ENCODE results near the gene PDIA4. TPM values are rescaled to one million over a fixed set of nuclear protein-coding genes. Genes with fewer than 3 reads are reported as not detected.
"Not testable (repeated sequence)": the region's sequence is repeated elsewhere in the genome, so short reads cannot be mapped to it uniquely, and the experiment has no call there.

The PDIA4 gene, protein sequence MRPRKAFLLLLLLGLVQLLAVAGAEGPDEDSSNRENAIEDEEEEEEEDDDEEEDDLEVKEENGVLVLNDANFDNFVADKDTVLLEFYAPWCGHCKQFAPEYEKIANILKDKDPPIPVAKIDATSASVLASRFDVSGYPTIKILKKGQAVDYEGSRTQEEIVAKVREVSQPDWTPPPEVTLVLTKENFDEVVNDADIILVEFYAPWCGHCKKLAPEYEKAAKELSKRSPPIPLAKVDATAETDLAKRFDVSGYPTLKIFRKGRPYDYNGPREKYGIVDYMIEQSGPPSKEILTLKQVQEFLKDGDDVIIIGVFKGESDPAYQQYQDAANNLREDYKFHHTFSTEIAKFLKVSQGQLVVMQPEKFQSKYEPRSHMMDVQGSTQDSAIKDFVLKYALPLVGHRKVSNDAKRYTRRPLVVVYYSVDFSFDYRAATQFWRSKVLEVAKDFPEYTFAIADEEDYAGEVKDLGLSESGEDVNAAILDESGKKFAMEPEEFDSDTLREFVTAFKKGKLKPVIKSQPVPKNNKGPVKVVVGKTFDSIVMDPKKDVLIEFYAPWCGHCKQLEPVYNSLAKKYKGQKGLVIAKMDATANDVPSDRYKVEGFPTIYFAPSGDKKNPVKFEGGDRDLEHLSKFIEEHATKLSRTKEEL
- 193 and 411 TPM in 2 replicates for total RNA-seq
- polyA plus RNA-seq (2012), result 210 TPM

DNA sequence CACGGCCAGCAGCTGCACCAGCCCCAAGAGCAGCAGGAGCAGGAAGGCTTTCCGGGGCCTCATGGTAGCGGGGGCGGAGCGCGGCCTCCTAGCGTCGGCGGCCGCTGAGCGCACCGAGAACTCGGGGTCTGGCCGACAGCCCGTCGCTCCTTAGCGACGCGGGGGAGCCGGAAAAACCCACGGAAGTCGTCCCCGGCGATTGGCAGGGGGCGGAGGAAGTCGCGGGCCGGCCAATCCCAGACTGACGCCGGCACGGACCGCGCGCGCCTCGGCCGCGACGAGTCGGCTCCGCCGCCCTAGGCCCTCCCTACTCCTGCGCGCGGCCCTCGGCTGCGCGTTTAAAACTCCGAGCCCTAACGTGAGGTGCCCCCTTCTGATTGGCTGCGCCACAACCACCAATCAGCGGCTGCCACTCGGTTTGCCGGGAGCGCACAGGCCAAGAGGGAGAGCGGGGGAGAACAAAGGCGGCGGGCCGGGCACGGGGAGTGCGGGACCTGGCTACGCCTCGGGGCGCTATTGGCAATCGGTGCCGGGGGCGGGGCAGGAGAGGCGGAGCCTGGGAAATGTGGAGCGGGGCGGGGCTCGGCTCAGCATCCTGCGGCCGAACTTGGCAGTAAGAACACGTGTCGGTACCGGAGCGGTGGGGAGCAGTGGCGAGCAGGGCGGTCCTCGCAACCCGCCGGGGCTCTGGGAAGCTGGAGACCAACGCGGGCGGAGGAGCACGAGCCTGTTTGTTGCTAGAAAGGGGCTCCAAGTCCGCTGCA, at the start of gene PDIA4:
TSS of gene PDIA4 (minus strand) at position 160 of the 764 bp plus-strand sequence. CDS start at position 63, 97 bp downstream.
- DNase-seq (ENCODE audit: low read depth), result peak; percentile 100

- DNase-seq (ENCODE audit: low read depth), result no peak
These were observed 49.3 kb upstream of the PDIA4 start for GRCh38 chr7:149077594-149077993.

DNA sequence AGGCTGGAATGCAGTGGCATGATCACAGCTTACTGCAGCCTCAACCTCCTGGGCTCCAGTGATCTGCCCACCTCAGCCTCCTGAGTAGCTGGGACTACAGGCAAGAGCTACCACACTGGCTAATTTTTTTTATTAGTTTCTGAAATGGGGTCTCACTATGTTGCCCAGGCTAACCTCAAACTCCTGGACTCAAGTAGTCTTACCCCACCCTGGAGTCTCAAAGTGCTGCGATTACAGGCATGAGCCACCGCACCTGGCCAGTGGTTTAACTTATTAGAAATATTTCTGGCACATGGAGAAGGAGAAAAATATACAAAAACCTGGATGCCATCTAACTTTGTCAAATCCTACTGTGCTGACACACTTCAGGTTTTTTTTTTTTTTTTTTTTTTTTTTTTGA, 47.0 kb upstream of the PDIA4 start:
- no peak for DNase-seq (ENCODE audit: low read depth)

GRCh38 chr7:149074116-149074885, 46.0 kb upstream of the PDIA4 start:
- no peak for DNase-seq (ENCODE audit: low read depth)

GRCh38 chr7:149072438-149072775, 44.1 kb upstream of the PDIA4 start:
- no peak for DNase-seq (ENCODE audit: low read depth)

DNA sequence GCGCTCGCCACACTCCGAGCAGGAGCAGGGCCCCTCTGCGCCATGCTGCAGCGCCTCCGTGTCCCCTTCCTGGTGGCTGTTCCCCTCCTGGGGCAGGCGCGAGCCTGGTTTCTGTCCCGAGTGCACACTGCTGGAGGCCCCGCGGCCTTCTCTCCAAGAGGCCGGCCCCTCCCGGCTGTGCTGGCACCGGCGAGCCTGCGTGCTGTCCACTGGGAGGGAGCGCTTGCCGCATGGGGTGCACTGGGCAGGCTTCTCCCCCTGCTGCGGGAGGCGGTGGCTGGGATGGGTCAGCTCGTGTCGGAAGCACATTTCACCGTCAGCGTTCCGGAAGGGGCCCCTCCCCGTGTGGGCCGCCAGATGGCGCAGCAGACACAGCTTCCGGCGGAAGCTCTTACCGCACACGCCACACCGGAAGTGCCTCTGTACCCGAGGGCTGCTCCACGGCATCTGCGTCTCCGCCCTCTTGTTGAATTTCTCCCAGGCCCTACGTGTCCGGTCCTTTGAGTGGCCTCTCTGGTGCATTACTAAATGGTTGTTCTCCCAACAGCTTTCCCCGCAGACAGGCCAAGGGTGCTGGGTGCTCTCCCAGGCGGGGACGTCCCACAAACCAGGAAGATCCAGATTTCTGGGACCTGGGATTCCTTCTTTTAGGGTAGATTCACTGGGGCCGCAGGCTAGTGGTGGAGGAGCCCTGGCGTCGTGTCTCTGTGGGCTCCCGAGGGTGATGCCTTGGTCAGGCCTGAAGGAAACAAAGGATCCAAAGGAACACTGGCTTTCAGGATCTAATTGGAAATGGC, 43.5 kb upstream of the PDIA4 start:
- DNase-seq (ENCODE audit: low read depth), result no peak

DNA sequence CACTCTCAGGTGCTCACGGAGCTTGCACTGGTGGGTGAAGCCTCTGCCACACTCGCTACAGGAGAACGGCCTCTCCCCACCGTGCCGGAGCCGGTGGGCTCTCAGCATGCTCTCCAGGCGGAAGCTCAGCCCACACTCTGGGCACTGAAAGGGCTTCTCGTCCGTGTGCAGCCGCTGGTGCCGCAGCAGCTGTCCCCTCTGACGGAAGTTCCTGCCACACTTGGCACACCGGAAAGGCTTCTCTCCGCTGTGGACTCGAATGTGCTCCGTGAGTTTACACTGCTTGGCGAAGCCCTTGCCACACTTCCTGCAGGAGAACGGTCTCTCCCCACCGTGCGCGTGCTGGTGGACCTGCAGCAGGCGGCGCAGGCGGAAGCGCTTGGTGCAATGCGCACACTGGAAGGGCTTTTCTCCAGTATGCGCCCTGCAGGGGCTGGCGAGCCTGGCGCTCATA, 42.9 kb upstream of the PDIA4 start:
- DNase-seq (ENCODE audit: low read depth), result no peak

DNA sequence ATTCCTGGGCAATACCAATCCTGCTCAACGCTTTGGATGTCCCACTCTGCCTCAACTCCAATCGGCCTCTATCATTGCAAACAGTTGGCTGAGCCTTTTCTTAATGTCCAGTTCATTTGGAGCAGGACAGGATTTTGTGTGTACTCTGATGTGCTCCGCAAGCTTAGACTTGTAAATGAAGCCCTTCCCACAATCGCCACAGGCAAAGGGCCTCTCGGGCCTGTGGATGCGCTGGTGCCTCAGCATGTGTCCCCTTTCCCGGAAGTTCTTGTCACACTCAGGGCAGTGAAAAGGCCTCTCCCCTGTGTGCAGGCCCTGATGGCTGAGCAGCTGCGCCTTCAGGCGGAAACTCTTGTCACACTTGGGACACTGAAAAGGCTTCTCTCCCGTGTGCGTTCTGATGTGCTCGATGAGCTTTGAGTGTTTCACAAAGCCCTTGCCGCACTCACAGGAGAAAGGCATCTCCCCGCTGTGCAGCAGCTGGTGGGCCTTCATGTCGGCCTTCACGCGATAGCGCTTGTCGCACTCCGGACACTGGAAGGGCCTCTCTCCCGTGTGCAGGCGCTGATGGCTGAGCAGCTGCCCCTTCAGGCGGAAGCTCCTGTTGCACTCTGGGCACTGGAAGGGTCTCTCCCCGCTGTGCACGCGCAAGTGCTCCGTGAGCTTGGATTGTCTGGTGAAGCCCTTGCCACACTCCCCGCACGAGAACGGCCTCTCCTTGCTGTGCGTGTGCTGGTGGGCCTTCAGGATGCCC, 42.2 kb upstream of the PDIA4 start:
- DNase-seq (ENCODE audit: low read depth), result no peak

GRCh38 chr7:149067869-149068268, 39.6 kb upstream of the PDIA4 start:
- DNase-seq (ENCODE audit: low read depth), result no peak

GRCh38 chr7:149063476-149063875, 35.2 kb upstream of the PDIA4 start:
- no peak for DNase-seq (ENCODE audit: low read depth)

DNA sequence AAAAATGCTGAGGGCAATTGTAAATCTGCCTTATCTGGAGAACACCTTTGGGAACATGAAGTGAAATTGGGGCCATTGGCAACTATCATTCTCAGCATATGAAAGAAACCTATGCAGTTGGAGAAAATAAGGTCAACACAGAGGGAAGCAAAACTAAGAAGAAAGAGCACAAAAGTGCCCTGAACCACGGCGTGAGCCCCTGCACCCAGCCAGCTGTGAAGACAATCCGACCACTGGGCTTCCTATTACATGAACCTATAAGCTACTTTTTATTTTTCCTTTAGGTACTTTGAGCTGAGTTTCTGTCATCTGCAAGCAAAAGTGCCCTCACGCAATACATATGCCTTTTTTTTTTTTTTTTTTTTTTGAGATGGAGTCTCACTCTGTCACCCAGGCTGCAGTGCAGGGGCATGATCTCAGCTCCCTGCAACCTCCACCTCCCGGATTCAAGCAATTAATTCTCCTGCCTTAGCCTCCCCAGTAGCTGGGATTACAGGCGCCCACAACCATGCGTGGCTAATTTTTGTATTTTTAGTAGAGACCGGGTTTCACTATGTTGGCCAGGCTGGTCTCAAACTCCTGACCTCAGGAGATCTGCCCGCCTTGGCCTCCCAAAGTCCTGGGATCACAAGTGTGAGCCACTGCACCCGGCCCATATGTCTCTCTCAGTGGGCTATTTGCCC, 34.1 kb upstream of the PDIA4 start:
- not testable (repeated sequence) for DNase-seq (ENCODE audit: low read depth)

DNA sequence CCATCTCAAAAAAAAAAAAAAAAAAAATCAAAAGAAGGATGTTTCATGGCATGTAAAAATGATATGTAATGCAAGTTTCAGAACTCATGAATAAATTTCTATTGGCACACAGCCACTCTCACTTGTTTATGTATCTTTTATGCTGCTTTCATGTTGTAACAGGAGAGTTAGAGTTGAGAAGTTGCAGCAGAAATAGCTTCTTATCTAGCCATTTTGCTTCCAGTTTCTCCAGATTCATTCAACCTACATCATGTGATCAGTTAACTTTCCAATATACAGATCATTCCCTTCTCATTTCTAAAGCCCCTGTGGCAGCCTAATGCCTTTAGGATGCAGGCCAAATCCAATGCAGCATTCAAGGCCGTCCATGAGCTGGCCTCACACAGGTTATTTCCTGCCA, 31.9 kb upstream of the PDIA4 start:
- DNase-seq (ENCODE audit: low read depth), result no peak

DNA sequence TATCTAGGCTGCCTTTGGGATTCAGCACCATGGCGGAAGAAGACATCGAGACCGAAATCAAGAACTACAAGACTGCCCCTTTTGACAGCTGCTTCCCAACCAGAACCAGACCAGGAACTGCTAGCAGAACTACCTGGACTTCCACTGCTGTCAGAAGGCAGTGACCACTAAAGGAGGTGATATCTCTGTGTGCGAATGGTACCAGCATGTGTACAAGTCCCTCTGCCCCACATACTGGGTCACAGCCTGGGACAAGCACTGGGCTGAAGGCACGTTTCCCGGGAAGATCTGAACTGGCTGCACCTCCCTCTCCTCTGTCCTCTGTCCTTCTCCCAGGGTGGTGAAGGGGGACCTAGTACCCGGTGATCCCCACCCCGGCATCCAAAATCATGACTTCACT, 25.6 kb upstream of the PDIA4 start:
- no peak for DNase-seq (ENCODE audit: low read depth)

DNA sequence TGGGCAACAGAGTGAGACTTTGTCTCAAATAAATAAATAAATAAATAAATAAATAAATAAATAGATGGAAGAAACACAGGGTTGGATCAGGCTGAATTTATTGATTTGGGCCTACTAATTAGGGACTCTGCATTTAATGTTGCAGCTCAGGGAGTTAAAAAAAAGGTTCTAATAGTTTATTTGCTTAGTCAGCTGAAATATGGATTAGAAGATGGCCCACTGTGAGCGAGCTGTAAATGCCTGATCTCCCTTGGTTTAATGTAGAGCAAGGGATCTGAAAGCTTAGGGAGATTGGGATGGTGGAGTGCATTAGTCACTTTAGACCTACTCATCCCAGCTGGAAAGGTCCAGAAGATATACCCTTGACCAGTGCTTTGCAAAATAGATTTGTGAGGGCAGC, 25.1 kb upstream of the PDIA4 start:
- no peak for DNase-seq (ENCODE audit: low read depth)

DNA sequence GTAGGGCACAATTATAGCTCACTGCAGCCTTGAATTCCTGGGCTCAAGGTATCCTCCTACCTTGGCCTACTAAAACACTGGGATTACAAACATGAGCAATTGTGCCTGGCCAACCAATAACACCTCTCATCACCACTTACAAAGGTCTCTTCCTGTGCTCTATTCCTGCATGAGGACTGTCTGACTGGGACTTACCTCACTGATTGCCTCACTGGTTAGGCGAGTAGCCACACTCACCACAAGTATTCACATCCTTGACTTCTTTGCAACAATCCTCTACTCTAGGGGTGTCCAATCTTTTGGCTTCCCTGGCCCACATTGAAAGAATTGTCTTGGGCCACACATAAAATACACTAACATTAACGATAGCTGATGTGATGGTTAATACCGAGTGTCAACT, 22.6 kb upstream of the PDIA4 start:
- DNase-seq (ENCODE audit: low read depth), result no peak

DNA sequence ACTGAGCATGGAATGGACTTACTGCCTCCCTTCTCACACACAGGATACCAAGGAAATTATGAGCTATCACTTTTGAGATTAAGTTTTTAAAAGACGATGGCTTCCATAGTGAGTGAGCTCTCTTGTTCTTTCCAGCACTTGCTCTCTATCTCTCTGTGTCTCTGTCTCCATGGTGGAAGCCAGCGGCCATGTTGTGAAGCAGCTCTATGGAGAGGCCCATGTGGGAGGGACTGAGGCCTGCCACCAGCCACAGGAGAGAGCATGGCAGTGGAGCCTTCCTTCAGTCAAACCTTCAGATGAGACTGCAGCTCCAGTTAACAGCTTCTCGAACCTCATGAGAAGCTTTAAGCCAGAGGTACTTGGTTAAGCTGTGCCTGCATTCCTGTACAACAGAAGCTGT, 20.5 kb upstream of the PDIA4 start:
- no peak for DNase-seq (ENCODE audit: low read depth)

- DNase-seq (ENCODE audit: low read depth), result no peak
These were observed 18.1 kb upstream of the PDIA4 start for GRCh38 chr7:149046416-149046815.

DNA sequence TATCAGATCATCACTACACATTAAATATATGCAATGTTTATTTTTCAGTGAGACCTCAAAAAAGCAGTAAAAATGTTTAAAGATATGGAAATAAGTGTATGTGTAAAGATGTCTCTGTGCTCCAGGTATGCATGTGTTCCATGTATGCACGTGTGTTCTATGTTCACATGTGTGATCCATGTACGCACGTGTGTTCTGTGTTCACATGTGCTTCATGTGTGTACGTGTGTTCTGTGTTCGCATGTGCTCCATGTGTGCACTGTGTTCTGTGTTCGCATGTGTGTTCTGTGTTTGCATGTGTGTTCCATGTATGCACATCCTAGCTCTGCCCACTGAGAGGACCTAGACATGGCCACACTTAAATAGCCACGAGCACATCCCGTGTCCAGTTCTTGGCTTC, 15.6 kb upstream of the PDIA4 start:
- no peak for DNase-seq (ENCODE audit: low read depth)

GRCh38 chr7:149041350-149041749, 13.0 kb upstream of the PDIA4 start:
- no peak for DNase-seq (ENCODE audit: low read depth)

Data from myocyte (in vitro differentiated cells).